DOHH2 (cell line): ENCODE results near the gene TIGIT.

Experiments
- H3F3A ChIP-seq: fragments of 200-600 bp; sonication (generic), shearing (Covaris generic); 2 replicates; pipeline ENCODE4 v1.6.0; 2016; ENCODE audit warnings: antibody characterized with exemption, mild to moderate bottlenecking; ENCODE audit not compliant: control insufficient read depth, insufficient read depth
- H3K27ac ChIP-seq: fragments of 200-600 bp; sonication (generic); 2 replicates; pipeline ENCODE4 v1.5.1; 2014; ENCODE audit warnings: low read depth, mild to moderate bottlenecking, low read length, moderate library complexity
- H3K27me3 ChIP-seq: fragments of 200-600 bp; sonication (generic); 2 replicates; pipeline ENCODE4 v1.6.1; 2014; ENCODE audit warnings: mild to moderate bottlenecking, low read length, mixed read lengths; ENCODE audit not compliant: control insufficient read depth
- H3K36me3 ChIP-seq: fragments of 200-600 bp; sonication (generic); 2 replicates; pipeline ENCODE4 v1.6.1; 2014; ENCODE audit warnings: mild to moderate bottlenecking, low read length, moderate library complexity, mixed read lengths; ENCODE audit not compliant: control insufficient read depth
- H3K4me1 ChIP-seq: fragments of 200-600 bp; sonication (generic); 2 replicates; pipeline ENCODE4 v1.6.1; 2014; ENCODE audit warnings: mild to moderate bottlenecking, low read length, mixed read lengths; ENCODE audit not compliant: control insufficient read depth
- H3K4me2 ChIP-seq: fragments of 200-600 bp; sonication (generic); 2 replicates; pipeline ENCODE4 v1.6.0; 2014; ENCODE audit warnings: mild to moderate bottlenecking, low read length, moderate library complexity
- H3K4me3 ChIP-seq: fragments of 200-600 bp; sonication (generic); 2 replicates; pipeline ENCODE4 v1.5.1; 2014; ENCODE audit warnings: mild to moderate bottlenecking, low read length, mixed read lengths
- H3K79me2 ChIP-seq: fragments of 200-600 bp; sonication (generic); 2 replicates; pipeline ENCODE4 v1.6.1; 2014; ENCODE audit warnings: mild to moderate bottlenecking, low read length, mixed read lengths; ENCODE audit not compliant: control insufficient read depth
- H3K9me2 ChIP-seq: fragments of 200-600 bp; sonication (generic); replicated peaks from 2 replicates; pipeline ENCODE4 v1.6.1; 2014; ENCODE audit warnings: mild to moderate bottlenecking, low read length, mixed read lengths; ENCODE audit not compliant: control insufficient read depth
- H3K9me3 ChIP-seq: fragments of 200-600 bp; sonication (generic); 2 replicates; pipeline ENCODE4 v1.6.1; 2014; ENCODE audit warnings: antibody characterized with exemption, low read length, mixed read lengths; ENCODE audit not compliant: control insufficient read depth, insufficient read depth
- H4K20me1 ChIP-seq: fragments of 200-600 bp; sonication (generic); 2 replicates; pipeline ENCODE4 v1.6.0; 2014; ENCODE audit warnings: low read depth, mild to moderate bottlenecking, antibody characterized with exemption, low read length, moderate library complexity; ENCODE audit not compliant: control insufficient read depth, insufficient read depth
- EZH2phosphoT487 ChIP-seq: fragments of 200-600 bp; sonication (generic); IDR thresholded peaks from 2 replicates; pipeline ENCODE4 v1.6.1; 2017; ENCODE audit warnings: borderline replicate concordance, mild to moderate bottlenecking, antibody characterized with exemption, low read length, moderate library complexity, mixed read lengths
- TF ChIP-seq, protein P1 (sequence below): fragments of 200-600 bp; sonication (generic); IDR thresholded peaks from one replicate; pipeline ENCODE4 v1.5.1; 2014; ENCODE audit warnings: antibody characterized with exemption, mild to moderate bottlenecking, low read depth, low read length; ENCODE audit not compliant: poor library complexity, severe bottlenecking

TIGIT gene

DNA sequence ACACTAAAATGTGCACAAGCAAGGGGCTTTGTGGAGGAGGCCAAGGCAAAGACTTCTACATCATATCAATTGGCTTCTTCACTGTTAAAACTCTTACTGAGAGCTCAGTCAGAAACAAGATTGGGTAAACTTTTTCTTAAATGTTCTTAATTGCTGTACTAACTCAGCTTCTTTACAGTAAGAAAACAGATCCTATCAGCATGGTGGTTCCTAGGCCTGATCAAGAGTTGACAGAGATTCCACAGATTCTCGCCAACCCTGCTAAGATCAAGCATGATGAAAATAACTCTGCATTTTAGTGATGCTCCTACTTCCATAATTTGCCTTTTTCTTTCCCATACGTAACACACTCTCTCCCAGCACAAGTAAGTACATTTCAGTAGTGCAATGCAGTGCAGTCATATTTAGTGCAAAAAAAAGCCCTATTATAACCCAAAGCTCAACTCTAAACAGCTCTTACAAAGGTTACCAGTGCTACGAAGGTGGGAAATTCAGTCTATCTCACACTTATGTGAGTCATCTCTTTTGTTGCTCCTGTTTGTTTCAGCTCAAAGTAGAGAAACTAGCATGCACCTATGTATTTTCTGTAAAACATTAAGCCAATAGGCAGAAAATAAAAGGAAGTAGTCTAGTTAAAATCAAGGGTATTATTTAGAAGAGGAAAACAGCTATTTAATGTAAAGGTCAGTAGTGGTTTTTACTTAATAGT lies 29.9 kb downstream of the TIGIT start:
- no peaks in the 10 kb centered on the region for H4K20me1 ChIP-seq
- no peaks in the 10 kb centered on the region for H3K36me3 ChIP-seq
- no peaks in the 10 kb centered on the region for H3K27me3 ChIP-seq
- H3K9me3 ChIP-seq = no peaks in the 10 kb centered on the region
- H3K4me3 ChIP-seq = no peak overlapping the region
- H3K27ac ChIP-seq = no peak overlapping the region
- H3K79me2 ChIP-seq = no peaks in the 10 kb centered on the region
- H3F3A ChIP-seq = no peaks in the 10 kb centered on the region
- TF ChIP-seq, protein P1, sequence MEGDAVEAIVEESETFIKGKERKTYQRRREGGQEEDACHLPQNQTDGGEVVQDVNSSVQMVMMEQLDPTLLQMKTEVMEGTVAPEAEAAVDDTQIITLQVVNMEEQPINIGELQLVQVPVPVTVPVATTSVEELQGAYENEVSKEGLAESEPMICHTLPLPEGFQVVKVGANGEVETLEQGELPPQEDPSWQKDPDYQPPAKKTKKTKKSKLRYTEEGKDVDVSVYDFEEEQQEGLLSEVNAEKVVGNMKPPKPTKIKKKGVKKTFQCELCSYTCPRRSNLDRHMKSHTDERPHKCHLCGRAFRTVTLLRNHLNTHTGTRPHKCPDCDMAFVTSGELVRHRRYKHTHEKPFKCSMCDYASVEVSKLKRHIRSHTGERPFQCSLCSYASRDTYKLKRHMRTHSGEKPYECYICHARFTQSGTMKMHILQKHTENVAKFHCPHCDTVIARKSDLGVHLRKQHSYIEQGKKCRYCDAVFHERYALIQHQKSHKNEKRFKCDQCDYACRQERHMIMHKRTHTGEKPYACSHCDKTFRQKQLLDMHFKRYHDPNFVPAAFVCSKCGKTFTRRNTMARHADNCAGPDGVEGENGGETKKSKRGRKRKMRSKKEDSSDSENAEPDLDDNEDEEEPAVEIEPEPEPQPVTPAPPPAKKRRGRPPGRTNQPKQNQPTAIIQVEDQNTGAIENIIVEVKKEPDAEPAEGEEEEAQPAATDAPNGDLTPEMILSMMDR = no peak
- no peak for TF ChIP-seq EZH2phosphoT487
- H3K4me1 ChIP-seq = no peaks in the 10 kb centered on the region
- no peak overlapping the region for H3K4me2 ChIP-seq
- H3K9me2 ChIP-seq = no peaks in the 10 kb centered on the region

DNA sequence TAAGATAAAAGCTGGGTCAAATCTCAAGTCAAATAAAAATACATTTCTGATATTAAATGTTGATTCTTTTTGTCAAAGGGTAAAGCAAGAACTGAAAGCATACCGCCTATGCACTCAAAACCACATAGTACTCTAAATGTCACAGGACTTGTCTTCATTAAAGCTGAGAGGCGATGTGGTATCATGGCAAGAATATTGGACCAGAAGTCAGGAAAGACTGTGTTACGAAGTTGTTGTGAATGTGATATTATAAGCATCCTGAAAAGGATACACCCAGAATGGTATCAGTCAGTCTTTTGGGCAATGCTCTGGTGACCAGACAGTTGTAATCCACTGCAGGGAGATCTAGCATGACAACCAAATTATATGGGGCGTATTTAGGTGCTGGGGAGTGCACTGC lies 33.8 kb downstream of the TIGIT start:
- Histone ChIP-seq H3K36me3 (peaks cover 12% of the 10 kb centered on the region), H3K4me3 (no peak overlapping the region), H3K4me1 (no peaks in the 10 kb centered on the region), H3K27me3 (no peaks in the 10 kb centered on the region), H3F3A (no peaks in the 10 kb centered on the region), H3K79me2 (no peaks in the 10 kb centered on the region), H3K4me2 (no peak overlapping the region), H3K9me3 (no peaks in the 10 kb centered on the region; the same call in 1 of the 2 replicates), H3K27ac (no peak overlapping the region), H3K9me2 (no peaks in the 10 kb centered on the region), H4K20me1 (no peaks in the 10 kb centered on the region)
- TF ChIP-seq, protein P1 = no peak
- TF ChIP-seq EZH2phosphoT487 = no peak

- H4K20me1 ChIP-seq = no peaks in the 10 kb centered on the region
- no peak overlapping the region for H3K27ac ChIP-seq
- H3K9me3 ChIP-seq = peaks cover 4% of the 10 kb centered on the region; the same call in 1 of the 2 replicates
- H3F3A ChIP-seq = no peaks in the 10 kb centered on the region
- H3K36me3 ChIP-seq = peaks cover 12% of the 10 kb centered on the region
- H3K4me3 ChIP-seq = no peak overlapping the region
- H3K4me1 ChIP-seq = no peaks in the 10 kb centered on the region
- H3K4me2 ChIP-seq = no peak overlapping the region
- no peaks in the 10 kb centered on the region for H3K79me2 ChIP-seq
- TF ChIP-seq, protein P1 = no peak
- no peak for TF ChIP-seq EZH2phosphoT487
- H3K27me3 ChIP-seq = no peaks in the 10 kb centered on the region
- no peaks in the 10 kb centered on the region for H3K9me2 ChIP-seq
These were observed 34.5 kb downstream of the TIGIT start for GRCh38 chr3:114328345-114328744.
